Neural cell (in vitro differentiated cells): ENCODE results near the gene INPP4B. TPM values are rescaled to one million over a fixed set of nuclear protein-coding genes. Genes with fewer than 3 reads are reported as not detected.

Experiments used
- H2AFZ ChIP-seq: fragments of 200-600, 300-800 bp; sonication (generic), shearing (Covaris generic); 2 replicates; pipeline ENCODE4 v1.6.0; 2014; ENCODE audit warnings: low read depth, mild to moderate bottlenecking, antibody characterized with exemption, low read length, moderate library complexity
- H3F3A ChIP-seq: fragments of 200-600 bp; shearing (Covaris generic); 2 replicates; pipeline ENCODE4 v1.6.1; 2016; ENCODE audit warnings: mild to moderate bottlenecking, moderate library complexity, mixed read lengths, antibody characterized with exemption, low read length; ENCODE audit not compliant: insufficient read depth, poor library complexity, severe bottlenecking
- H3K27ac ChIP-seq: fragments of 200-600, 300-800 bp; sonication (generic), shearing (Covaris generic); 2 replicates; pipeline ENCODE4 v1.5.1; 2014; ENCODE audit warnings: mild to moderate bottlenecking, low read length, moderate library complexity
- H3K27me3 ChIP-seq: fragments of 300-800, 200-600 bp; sonication (generic), shearing (Covaris generic); 2 replicates; pipeline ENCODE4 v1.6.0; 2014; ENCODE audit warnings: mild to moderate bottlenecking, low read depth, low read length, moderate library complexity; ENCODE audit not compliant: insufficient read depth
- H3K36me3 ChIP-seq: fragments of 300-800, 200-600 bp; sonication (generic), shearing (Covaris generic); 2 replicates; pipeline ENCODE4 v1.5.1; 2014; ENCODE audit warnings: mild to moderate bottlenecking, antibody characterized with exemption, low read length, moderate library complexity; ENCODE audit not compliant: insufficient read depth
- H3K4me2 ChIP-seq: fragments of 300-800, 200-600 bp; sonication (generic), shearing (Covaris generic); 2 replicates; pipeline ENCODE4 v1.6.0; 2014; ENCODE audit warnings: mild to moderate bottlenecking, low read length
- H3K4me3 ChIP-seq: fragments of 300-800, 200-600 bp; sonication (generic), shearing (Covaris generic); 2 replicates; pipeline ENCODE4 v1.5.1; 2014; ENCODE audit warnings: mild to moderate bottlenecking, low read length, moderate library complexity
- H3K79me2 ChIP-seq: fragments of 200-600 bp; shearing (Covaris generic); replicated peaks from 2 replicates; pipeline ENCODE4 v1.6.0; 2014; ENCODE audit warnings: mild to moderate bottlenecking, low read length, moderate library complexity; ENCODE audit not compliant: insufficient read depth
- H3K9ac ChIP-seq: fragments of 300-800, 200-600 bp; sonication (generic), shearing (Covaris generic); 2 replicates; pipeline ENCODE4 v1.6.1; 2016; ENCODE audit warnings: mild to moderate bottlenecking, low read length, mixed read lengths
- H3K9me2 ChIP-seq: fragments of 200-600 bp; shearing (Covaris generic); 2 replicates; pipeline ENCODE4 v1.6.1; 2016; ENCODE audit warnings: mild to moderate bottlenecking, low read length, mixed read lengths; ENCODE audit not compliant: insufficient read depth
- H3K9me3 ChIP-seq: fragments of 200-600, 300-800 bp; sonication (generic), shearing (Covaris generic); 2 replicates; pipeline ENCODE4 v1.6.1; 2016; ENCODE audit warnings: mild to moderate bottlenecking, mixed run types, low read length, moderate library complexity, mixed read lengths
- H4K20me1 ChIP-seq: fragments of 200-600 bp; shearing (Covaris generic); 2 replicates; pipeline ENCODE4 v1.6.1; 2016; ENCODE audit warnings: mild to moderate bottlenecking, mixed run types; ENCODE audit not compliant: insufficient read depth
- EP300 ChIP-seq: fragments of 450-650 bp; conservative IDR thresholded peaks from 2 replicates; pipeline ENCODE4 v1.6.1; 2014; ENCODE audit warnings: antibody characterized with exemption, mild to moderate bottlenecking, moderate library complexity; ENCODE audit not compliant: poor library complexity, severe bottlenecking
- EZH2 ChIP-seq: fragments of 200-600, 300-800 bp; shearing (Covaris generic), sonication (generic); IDR thresholded peaks from 2 replicates; pipeline ENCODE4 v1.6.1; 2014; ENCODE audit warnings: antibody characterized with exemption, low read length, borderline replicate concordance, mild to moderate bottlenecking; ENCODE audit not compliant: insufficient read depth, poor library complexity, severe bottlenecking
- MXI1 ChIP-seq: fragments of 450-650 bp; conservative IDR thresholded peaks from 2 replicates; pipeline ENCODE4 v1.6.1; 2014; ENCODE audit warnings: antibody characterized with exemption, mild to moderate bottlenecking; ENCODE audit not compliant: poor library complexity, severe bottlenecking
- POLR2AphosphoS5 ChIP-seq: IDR thresholded peaks from 2 replicates; pipeline ENCODE4 v1.6.1; 2012
- RAD21 ChIP-seq: fragments of 450-650 bp; conservative IDR thresholded peaks from 2 replicates; pipeline ENCODE4 v1.6.1; 2014; ENCODE audit warnings: antibody characterized with exemption, mild to moderate bottlenecking, moderate library complexity
- SMC3 ChIP-seq: fragments of 450-650 bp; conservative IDR thresholded peaks from 2 replicates; pipeline ENCODE4 v1.6.1; 2014; ENCODE audit warnings: antibody characterized with exemption, mild to moderate bottlenecking, moderate library complexity; ENCODE audit not compliant: poor library complexity
- TAF1 ChIP-seq: IDR thresholded peaks from 2 replicates; pipeline ENCODE4 v1.6.1; 2012; ENCODE audit warnings: low read depth
- polyA plus RNA-seq: library from polyadenylated mRNA; depleted of rRNA; stranded (reverse); fragments of >200 nt; gene quantifications from 2 replicates; pipeline ENCODE4 v1.2.3, GENCODE V29; 2014
- TF ChIP-seq, protein P1 (sequence below): fragments of 450-650 bp; IDR thresholded peaks from 2 replicates; pipeline ENCODE4 v1.5.1; 2014; ENCODE audit warnings: antibody characterized with exemption, mild to moderate bottlenecking, moderate library complexity; ENCODE audit not compliant: poor library complexity, severe bottlenecking

The INPP4B gene
- polyA plus RNA-seq, 1 donor from 2014 or later, result 0.30 TPM

- TF ChIP-seq MXI1 (no peak), EZH2 (no peak), TAF1 (no peak), POLR2AphosphoS5 (no peak)
- TF ChIP-seq, protein P1, sequence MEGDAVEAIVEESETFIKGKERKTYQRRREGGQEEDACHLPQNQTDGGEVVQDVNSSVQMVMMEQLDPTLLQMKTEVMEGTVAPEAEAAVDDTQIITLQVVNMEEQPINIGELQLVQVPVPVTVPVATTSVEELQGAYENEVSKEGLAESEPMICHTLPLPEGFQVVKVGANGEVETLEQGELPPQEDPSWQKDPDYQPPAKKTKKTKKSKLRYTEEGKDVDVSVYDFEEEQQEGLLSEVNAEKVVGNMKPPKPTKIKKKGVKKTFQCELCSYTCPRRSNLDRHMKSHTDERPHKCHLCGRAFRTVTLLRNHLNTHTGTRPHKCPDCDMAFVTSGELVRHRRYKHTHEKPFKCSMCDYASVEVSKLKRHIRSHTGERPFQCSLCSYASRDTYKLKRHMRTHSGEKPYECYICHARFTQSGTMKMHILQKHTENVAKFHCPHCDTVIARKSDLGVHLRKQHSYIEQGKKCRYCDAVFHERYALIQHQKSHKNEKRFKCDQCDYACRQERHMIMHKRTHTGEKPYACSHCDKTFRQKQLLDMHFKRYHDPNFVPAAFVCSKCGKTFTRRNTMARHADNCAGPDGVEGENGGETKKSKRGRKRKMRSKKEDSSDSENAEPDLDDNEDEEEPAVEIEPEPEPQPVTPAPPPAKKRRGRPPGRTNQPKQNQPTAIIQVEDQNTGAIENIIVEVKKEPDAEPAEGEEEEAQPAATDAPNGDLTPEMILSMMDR, result no peak
- H3K9ac ChIP-seq, result no peak overlapping the region
- no peak overlapping the region for H3K27ac ChIP-seq
- H3K4me2 ChIP-seq, result no peak overlapping the region
- no peaks in the 10 kb centered on the region for H3F3A ChIP-seq
- H3K9me2 ChIP-seq, result no peaks in the 10 kb centered on the region
- H3K36me3 ChIP-seq, result no peaks in the 10 kb centered on the region
- H3K9me3 ChIP-seq, result no peaks in the 10 kb centered on the region
- no peaks in the 10 kb centered on the region for H4K20me1 ChIP-seq
- H3K27me3 ChIP-seq, result no peaks in the 10 kb centered on the region
- no peaks in the 10 kb centered on the region for H3K79me2 ChIP-seq
- H3K4me3 ChIP-seq, result no peak overlapping the region
- H2AFZ ChIP-seq, result no peak overlapping the region
Observed at GRCh38 chr4:142556570-142557238, 289.4 kb downstream of the INPP4B start.

DNA sequence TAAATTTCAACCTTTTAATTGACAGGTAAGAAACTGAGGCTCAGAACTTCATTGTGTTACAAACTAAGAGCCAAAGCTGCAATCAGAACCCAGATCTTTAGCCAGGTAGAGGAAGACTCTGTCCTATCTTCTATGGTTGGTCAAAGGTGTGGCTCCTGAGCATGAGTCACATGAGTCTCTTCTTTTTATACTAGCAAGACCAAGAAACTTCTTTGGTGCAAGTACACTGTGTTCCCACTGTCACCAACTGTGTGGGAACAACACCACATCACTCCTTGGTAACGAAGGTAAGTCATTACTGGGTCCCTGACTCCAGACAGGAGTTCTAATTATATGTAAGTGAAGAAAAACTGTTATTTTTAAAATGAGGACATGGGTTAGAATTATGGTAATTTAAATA is 290.1 kb downstream of the INPP4B start:
- Histone ChIP-seq H3K4me2 (no peak overlapping the region), H3K36me3 (no peaks in the 10 kb centered on the region), H3K79me2 (no peaks in the 10 kb centered on the region), H3K27me3 (no peaks in the 10 kb centered on the region), H3K4me3 (no peak overlapping the region), H3K9me2 (no peaks in the 10 kb centered on the region), H3F3A (no peaks in the 10 kb centered on the region), H4K20me1 (no peaks in the 10 kb centered on the region), H2AFZ (no peak overlapping the region), H3K9ac (no peak overlapping the region), H3K27ac (no peak overlapping the region), H3K9me3 (no peaks in the 10 kb centered on the region)
- TF ChIP-seq EP300, result no peak
- no peak for TF ChIP-seq TAF1
- TF ChIP-seq SMC3, result no peak
- TF ChIP-seq RAD21, result no peak
- TF ChIP-seq MXI1, result no peak

- Histone ChIP-seq H3K9me3 (no peaks in the 10 kb centered on the region), H3K9me2 (no peaks in the 10 kb centered on the region), H3K4me3 (no peak overlapping the region), H4K20me1 (no peaks in the 10 kb centered on the region), H3K36me3 (no peaks in the 10 kb centered on the region), H3K9ac (no peak overlapping the region), H2AFZ (no peak overlapping the region), H3K27ac (no peak overlapping the region), H3K79me2 (no peaks in the 10 kb centered on the region), H3K27me3 (no peaks in the 10 kb centered on the region), H3K4me2 (no peak overlapping the region), H3F3A (no peaks in the 10 kb centered on the region)
- no peak for TF ChIP-seq TAF1
Observed at GRCh38 chr4:142554412-142554811, 291.7 kb downstream of the INPP4B start.
